ENCODE data around the gene CD48. TPM values are rescaled to one million over a fixed set of nuclear protein-coding genes. Genes with fewer than 3 reads are reported as not detected.

The CD48 gene
- total and polyA plus RNA-seq, 2 donors (not counting 1 experiment from before 2014, with no cell fraction given), result 252 to 428 TPM

- intact Hi-C loops (cut with micrococcal nuclease), result loop anchor here (1.0 to 2.0 kb wide), 4 partner anchors 8 to 316 kb away; partner anchors contain the start of gene SLAMF1
- TF ChIP-seq EZH2 (IDR thresholded peaks at IDR 0.05; ENCODE audit: borderline replicate concordance, insufficient read depth, low read depth, low read length, poor library complexity, severe bottlenecking) (no peak), CTCF (IDR thresholded peaks at IDR 0.05) (no peak)
Measured at GRCh38 chr1:160674415-160674814, 37.2 kb downstream of the CD48 start.

More at GRCh38 chr1:160674415-160674814, 37.2 kb downstream of the CD48 start:
- H3K4me2 ChIP-seq (replicated peaks; ENCODE audit: low read depth, low read length, poor library complexity, severe bottlenecking), result peak overlapping the region; percentile 56
- POLR2A ChIA-PET, result interaction anchor here (0.5 to 1.2 kb wide), 4 partner anchors 18 to 1606 kb away, joined by 3 to 7 read pairs (median 4); partner anchors contain the start of gene SLAMF1
- DNase-seq, result peak; percentile 35
- H4K20me1 ChIP-seq (ENCODE audit: control insufficient read depth, insufficient read depth, low read length, poor library complexity, severe bottlenecking), result no peaks in the 10 kb centered on the region
- H3K27me3 ChIP-seq (replicated peaks in 1 of 4; ENCODE audit: control extremely low read depth in 1 of 4, control insufficient read depth in 3 of 4, insufficient read depth in 4 of 4, low read length in 3 of 4), result no peaks in the 10 kb centered on the region
- WGBS (ENCODE audit: insufficient coverage), result 4% methylated on average over 2 of the region's 2 CpGs
- peaks cover 48 to 52% of the 10 kb centered on the region in 2 donors for H3K4me1 ChIP-seq (ENCODE audit: control insufficient read depth in 2 of 2, insufficient read depth in 2 of 2, low read length in 2 of 2)
- H3K27ac Mint-ChIP-seq, result no peak overlapping the region
- peaks cover 0 to 28% of the 10 kb centered on the region in 2 experiments for H3K36me3 ChIP-seq (replicated peaks in 1 of 2; ENCODE audit: control extremely low read depth in 1 of 2, control insufficient read depth in 1 of 2, extremely low read depth in 1 of 2, insufficient read depth in 2 of 2, low read length in 1 of 2)
- CTCF ChIA-PET, result interaction anchor here (0.8 to 6.4 kb wide), 38 partner anchors 9 to 317 kb away, joined by 3 to 76 read pairs (median 8); partner anchors contain the start of genes CD48, ITLN2 and SLAMF1
- no peak overlapping the region for H3K4me3 Mint-ChIP-seq
- H3K9ac ChIP-seq (ENCODE audit: low read length), result no peak overlapping the region
- peaks cover 26% of the 10 kb centered on the region for H3K79me2 ChIP-seq (ENCODE audit: control insufficient read depth, insufficient read depth, low read length)
- H3K4me3 ChIP-seq (ENCODE audit: control extremely low read depth in 1 of 5, extremely low read depth in 1 of 5, insufficient read depth in 1 of 5, low read depth in 2 of 5, low read length in 4 of 5), result no peak overlapping the region
- H3K27me3 Mint-ChIP-seq, result no peaks in the 10 kb centered on the region
- H3K4me1 Mint-ChIP-seq, result peaks cover 19% of the 10 kb centered on the region
- H3K9me3 Mint-ChIP-seq (ENCODE audit: insufficient read depth), result no peaks in the 10 kb centered on the region
- peak overlapping the region in 1 of 2 donors; percentile 2 for H3K27ac ChIP-seq (ENCODE audit: low read length in 2 of 2)
- no peak overlapping the region for H2AFZ ChIP-seq (ENCODE audit: insufficient read depth, low read depth, low read length, poor library complexity, severe bottlenecking)
- ATAC-seq (ENCODE audit: low read depth), result peak; percentile 39
- H3K9me3 ChIP-seq (ENCODE audit: control extremely low read depth in 1 of 3, control insufficient read depth in 2 of 3, insufficient read depth in 1 of 3, low read length in 2 of 3), result peaks cover 0 to 4% (median 2%) of the 10 kb centered on the region in 3 donors
